ENCODE measurements around the gene SLC25A24.

DNA sequence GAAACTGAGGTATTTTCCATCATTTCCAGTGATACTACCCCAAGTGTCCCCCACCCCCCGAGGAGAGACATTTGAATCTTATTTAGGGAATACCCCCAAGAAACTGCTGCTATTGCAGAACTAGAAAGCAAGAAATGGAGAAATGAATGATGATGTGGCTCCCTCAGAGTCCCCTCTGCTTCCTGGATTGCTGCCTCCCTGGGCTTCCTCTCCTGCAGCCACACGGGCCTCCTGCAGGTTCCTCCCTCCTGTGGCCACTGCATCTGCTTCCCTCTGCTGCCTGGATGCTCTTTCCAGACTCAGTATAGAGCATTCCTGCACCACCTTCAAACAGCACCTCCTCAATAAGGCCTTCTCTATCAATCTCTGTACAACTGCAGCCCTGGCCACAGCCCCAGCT lies 69.3 kb downstream of the SLC25A24 start:
- TF ChIP-seq, protein P1, sequence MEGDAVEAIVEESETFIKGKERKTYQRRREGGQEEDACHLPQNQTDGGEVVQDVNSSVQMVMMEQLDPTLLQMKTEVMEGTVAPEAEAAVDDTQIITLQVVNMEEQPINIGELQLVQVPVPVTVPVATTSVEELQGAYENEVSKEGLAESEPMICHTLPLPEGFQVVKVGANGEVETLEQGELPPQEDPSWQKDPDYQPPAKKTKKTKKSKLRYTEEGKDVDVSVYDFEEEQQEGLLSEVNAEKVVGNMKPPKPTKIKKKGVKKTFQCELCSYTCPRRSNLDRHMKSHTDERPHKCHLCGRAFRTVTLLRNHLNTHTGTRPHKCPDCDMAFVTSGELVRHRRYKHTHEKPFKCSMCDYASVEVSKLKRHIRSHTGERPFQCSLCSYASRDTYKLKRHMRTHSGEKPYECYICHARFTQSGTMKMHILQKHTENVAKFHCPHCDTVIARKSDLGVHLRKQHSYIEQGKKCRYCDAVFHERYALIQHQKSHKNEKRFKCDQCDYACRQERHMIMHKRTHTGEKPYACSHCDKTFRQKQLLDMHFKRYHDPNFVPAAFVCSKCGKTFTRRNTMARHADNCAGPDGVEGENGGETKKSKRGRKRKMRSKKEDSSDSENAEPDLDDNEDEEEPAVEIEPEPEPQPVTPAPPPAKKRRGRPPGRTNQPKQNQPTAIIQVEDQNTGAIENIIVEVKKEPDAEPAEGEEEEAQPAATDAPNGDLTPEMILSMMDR (IDR thresholded peaks at IDR 0.05; ENCODE audit: poor library complexity): no peak
- no peak for TF ChIP-seq EZH2 (IDR thresholded peaks at IDR 0.05; ENCODE audit: borderline replicate concordance)

Measured in hepatocyte (in vitro differentiated cells).